GM19455 (cell line): ENCODE data around the gene IDS.
A peak's percentile ranks its signal among the peaks of the same experiment; 100 is the strongest.
"Not testable (repeated sequence)": the region's sequence is repeated elsewhere in the genome, so short reads cannot be mapped to it uniquely, and the experiment has no call there.

Experiments used
- ATAC-seq: cut with Tn5 transposase; IDR thresholded peaks from one replicate; pipeline ENCODE4 v1.9.1; 2021; ENCODE audit not compliant: unreplicated experiment

Gene IDS

GRCh38 chrX:149527705-149528104 is 22.6 kb upstream of the IDS start:
- no peak for ATAC-seq

DNA sequence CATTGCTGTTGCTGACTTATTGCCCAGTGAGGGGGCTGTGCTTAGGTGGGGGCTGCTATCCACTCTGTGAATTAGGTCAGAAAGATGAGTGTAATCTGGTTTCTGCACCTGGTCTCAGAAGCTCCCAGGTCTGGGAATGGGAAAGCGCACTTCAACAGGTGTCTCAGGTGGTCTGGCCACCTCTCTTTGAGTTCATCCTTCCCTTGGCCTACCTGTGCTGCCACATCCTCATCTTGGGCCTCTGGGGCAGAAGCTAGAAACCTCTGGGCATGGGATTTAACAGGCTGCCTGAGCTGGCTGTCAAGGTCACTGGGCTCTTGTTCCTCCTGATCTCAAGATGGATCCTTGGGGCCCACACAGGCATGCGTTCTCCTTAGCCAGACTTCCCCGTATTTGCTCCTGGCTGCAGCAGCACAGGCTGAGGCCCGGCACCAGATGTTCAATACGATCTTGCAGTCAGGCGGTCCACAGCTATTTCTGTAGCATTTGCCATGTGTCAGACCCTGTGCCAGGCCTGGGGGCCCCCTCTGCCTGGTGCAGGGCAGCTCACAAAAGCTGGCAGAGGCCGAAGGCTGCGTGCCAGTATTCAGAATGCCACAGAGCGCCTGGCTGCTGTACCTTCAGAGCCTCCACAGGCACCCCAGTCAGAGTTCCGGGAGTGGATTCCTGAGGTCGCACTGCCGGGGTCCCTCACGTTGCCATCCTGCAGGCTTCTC is 21.4 kb upstream of the IDS start:
- not testable (repeated sequence) for ATAC-seq

GRCh38 chrX:149525903-149526302 is 20.8 kb upstream of the IDS start:
- ATAC-seq, result peak; percentile 58

GRCh38 chrX:149525389-149525788 is 20.3 kb upstream of the IDS start:
- ATAC-seq, result peak; percentile 94

- ATAC-seq, result no peak
These were observed 17.8 kb upstream of the IDS start for GRCh38 chrX:149522916-149523315.

DNA sequence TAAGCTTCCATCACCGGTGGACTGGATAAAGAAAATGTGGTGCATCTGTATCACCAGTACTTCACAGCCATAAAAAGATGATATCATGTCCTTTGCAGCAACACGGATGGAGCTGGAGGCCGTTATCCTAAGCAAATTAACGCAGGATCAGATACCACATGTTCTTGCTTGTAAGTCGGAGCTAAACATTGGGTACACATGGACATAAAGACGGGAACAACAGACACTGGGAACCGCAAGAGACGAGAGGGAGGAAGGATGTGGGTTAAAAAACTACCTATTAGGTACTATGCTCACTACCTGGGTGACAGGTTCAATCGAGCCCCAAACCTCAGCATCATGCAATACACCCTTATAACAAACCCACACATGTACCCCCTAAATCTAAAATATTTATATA is 16.3 kb upstream of the IDS start:
- ATAC-seq, result no peak

GRCh38 chrX:149520636-149521277 is 15.7 kb upstream of the IDS start:
- not testable (repeated sequence) for ATAC-seq

- no peak for ATAC-seq
These were observed 13.1 kb upstream of the IDS start for GRCh38 chrX:149518236-149518635.

DNA sequence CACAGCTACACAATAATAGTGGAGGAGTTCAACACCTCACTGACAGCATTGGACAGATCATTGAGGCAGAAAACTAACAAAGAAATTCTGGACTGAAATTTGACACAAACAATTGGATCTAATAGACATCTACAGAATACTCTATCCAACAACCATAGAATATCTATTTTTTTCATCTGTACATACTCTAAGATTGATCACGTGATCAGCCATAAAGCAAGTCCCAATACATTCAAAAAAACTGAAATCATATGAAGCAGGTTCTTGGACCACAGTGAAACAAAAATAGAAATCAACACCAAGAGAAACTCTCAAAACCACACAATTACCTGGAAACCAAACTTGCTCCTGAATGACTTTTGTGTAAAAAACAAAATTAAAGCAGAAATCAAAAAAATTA is 12.2 kb upstream of the IDS start:
- no peak for ATAC-seq

- ATAC-seq, result no peak
These were observed 11.5 kb upstream of the IDS start for GRCh38 chrX:149516604-149517003.

GRCh38 chrX:149515954-149516602 is 11.0 kb upstream of the IDS start:
- no peak for ATAC-seq

DNA sequence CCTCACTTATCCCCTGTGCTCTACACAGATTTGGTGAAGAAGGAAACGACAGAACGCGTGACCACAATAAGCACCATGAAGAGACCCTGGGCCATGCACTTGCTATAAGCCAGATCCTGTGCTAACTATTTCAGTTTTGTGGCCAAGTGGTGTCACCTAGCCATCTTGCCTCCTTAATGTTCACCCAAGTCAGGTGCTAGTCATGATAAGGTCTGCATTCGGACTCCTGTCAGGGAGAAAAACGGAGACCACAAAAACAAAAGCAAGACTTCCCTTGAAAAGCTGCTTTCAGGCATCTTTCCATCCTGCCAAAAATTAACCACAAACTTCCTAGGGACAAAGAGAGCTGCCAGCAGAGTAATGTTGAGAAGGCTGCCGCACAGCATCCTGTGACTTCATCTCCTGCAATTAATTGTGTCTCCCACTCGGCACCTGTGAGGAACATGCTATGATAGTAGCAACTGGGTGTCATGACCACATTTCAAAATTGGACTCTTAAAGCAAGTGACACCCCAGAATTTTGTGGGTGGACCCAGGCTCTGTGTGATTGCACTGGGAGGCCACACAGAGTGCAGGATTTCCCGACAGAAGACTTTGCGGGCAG is 8.8 kb upstream of the IDS start:
- ATAC-seq, result no peak

DNA sequence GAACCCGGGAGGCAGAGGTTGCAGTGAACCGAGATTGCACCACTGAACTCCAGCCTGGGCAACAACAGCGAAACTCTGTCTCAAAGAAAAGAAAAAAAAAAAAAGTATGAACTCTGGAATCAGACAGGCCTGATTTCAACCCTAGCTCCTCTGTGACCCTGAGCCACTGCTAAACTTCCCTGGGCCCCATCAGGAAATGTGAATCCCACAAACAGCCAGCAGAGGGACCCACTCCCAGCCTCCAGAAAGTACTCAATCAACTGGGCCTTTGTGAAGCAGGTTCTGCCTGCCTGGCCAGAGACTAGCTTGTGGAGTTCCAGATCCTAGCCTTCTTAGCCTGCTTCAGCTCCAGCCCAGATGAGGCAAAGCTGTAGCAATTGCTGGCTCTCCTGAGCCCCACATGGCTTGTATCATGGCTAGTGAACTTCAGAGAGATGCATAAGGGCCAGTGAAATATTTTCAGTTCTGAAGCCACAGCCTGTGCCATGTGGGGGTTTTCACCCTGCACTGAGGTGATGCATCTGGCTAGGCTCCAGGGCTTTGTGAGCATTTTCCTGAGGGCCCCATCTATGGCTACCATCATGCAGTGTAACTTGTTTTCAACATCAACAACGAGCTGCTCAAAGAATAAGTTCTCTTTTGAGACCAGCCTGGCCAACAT is 7.2 kb upstream of the IDS start:
- peak; percentile 84 for ATAC-seq

- ATAC-seq, result no peak
These were observed 6.0 kb upstream of the IDS start for GRCh38 chrX:149511081-149511480.

DNA sequence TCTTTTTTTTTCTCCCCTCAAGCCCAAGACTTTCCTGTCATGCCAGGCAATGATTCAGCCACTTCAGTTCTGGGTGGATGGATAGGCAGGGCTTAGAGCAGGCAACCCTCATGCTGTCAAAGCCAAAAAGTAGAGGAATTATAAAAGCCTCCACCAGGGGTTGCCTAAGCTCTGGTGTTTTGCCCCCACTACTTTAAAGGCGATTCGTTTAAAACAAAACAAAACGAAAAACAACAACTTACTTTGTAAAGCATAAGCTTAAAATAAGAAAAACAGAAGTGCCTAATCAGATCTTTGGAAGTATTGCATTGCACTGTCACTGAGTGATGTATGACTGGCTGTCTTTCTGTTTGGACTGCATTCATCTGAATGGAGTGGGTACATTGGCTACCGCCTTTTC is 5.3 kb upstream of the IDS start:
- ATAC-seq, result no peak

GRCh38 chrX:149508467-149508866 is 3.4 kb upstream of the IDS start:
- ATAC-seq, result no peak

DNA sequence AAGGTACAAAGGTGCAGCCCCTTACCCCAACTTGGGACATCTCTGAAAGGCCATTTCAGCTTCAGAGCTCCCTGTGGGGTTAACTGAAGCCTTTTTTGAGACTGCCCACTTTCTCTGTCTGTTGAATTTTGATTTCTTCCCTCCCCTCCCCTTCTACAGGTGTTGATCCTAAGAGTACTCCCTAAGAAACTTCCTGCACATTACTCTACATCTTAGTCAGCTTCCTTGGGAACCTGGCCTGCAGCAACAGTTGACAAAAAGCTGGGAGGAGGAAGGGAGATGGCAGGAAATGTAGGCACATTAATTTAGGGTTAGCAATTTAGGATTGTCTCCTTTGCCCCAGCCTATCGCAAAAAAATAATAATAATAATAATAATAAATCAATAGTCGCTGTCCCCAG is 1.2 kb upstream of the IDS start:
- ATAC-seq, result no peak

DNA sequence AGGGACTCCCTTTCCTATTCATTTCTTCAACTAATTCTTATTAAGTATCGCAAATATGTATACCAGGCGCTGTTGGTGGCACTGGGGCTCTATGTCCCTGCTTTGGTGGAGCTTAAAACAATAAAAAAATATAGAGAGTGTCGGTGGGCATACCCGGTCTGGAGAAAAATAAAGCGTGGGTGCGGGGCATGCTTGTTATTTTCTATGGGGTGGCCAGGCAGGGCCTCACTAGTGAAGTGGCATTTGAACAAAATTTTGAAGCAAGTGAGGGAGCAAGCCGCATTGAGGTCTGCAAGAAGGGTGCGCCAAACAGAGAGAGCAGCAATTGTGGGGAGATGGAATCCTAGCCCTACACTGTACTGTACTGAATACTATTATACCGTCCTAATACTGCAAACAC is 565 bp upstream of the IDS start:
- ATAC-seq, result no peak

- peak; percentile 41 for ATAC-seq
These were observed 736 bp downstream of the IDS start for GRCh38 chrX:149504226-149504914.

GRCh38 chrX:149503446-149503845 is 1.7 kb downstream of the IDS start:
- peak; percentile 64 for ATAC-seq

DNA sequence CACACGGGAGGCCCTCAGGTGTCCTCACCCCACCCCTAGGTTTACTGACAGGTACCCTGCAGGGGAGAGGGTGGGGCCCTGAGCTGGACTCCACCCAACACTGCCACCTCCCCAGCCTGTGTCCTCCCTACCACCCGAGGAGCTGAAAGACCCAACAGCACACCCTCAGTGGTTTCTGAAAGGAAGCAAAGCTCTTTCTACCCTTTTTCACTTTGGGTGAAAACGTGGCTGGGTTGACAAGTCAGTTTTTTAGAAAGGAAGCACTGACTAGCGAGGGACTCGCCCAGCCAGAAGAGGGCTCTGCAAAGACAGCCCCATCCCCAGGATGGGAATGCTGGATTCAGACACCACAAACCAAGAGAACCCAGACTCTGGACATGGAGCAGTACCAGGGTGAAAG is 2.2 kb downstream of the IDS start:
- not testable (repeated sequence) for ATAC-seq
